ENCODE measurements around the gene OXSR1. TPM values are rescaled to one million over a fixed set of nuclear protein-coding genes. Genes with fewer than 3 reads are reported as not detected.

The OXSR1 gene
- total RNA-seq, 2 experiments from 2014 or later: 47.5 to 48.5 TPM

- Mint-ChIP-seq H3K36me3 (peaks cover 29% of the 10 kb centered on the region), H3K4me1 (ENCODE audit: low read depth) (peaks cover 51% of the 10 kb centered on the region), H3K4me3 (peak within 1 kb of the TSS; percentile 80), H3K27ac (peak within 1 kb of the TSS; percentile 93), H3K9me3 (no peaks in the 10 kb centered on the region), H3K27me3 (no peaks in the 10 kb centered on the region)
- CTCF ChIA-PET: interaction anchor here (1.1 to 2.8 kb wide), 6 partner anchors 25 to 208 kb away, joined by 3 to 15 read pairs (median 6); partner anchors contain the start of genes OXSR1 and XYLB
- POLR2A ChIA-PET: interaction anchor here (0.9 to 3.7 kb wide), 3 partner anchors 27 to 99 kb away, joined by 3 to 70 read pairs (median 12); partner anchors contain the start of genes DLEC1 and OXSR1
- peak; percentile 90 for DNase-seq
- intact Hi-C loops (cut with micrococcal nuclease): loop anchor here (5.0 kb wide), 1 partner anchor 344 kb away; no protein-coding TSS in a partner anchor
Observed at GRCh38 chr3:38138349-38139190, 26.8 kb upstream of the OXSR1 start, which contains the start of gene MYD88. MYD88 (plus strand) TSS chr3:38138661; CDS start chr3:38138701, 40 bp downstream.

GRCh38 chr3:38139191-38139590 is 26.1 kb upstream of the OXSR1 start:
- peak overlapping the region; percentile 80 for H3K4me3 Mint-ChIP-seq
- peaks cover 46% of the 10 kb centered on the region for H3K4me1 Mint-ChIP-seq (ENCODE audit: low read depth)
- H3K27ac Mint-ChIP-seq: peak overlapping the region; percentile 93
- no peak for DNase-seq
- no peaks in the 10 kb centered on the region for H3K9me3 Mint-ChIP-seq
- H3K27me3 Mint-ChIP-seq: no peaks in the 10 kb centered on the region
- peaks cover 26% of the 10 kb centered on the region for H3K36me3 Mint-ChIP-seq
- CTCF ChIA-PET: interaction anchor here (1.3 to 2.8 kb wide), 5 partner anchors 24 to 207 kb away, joined by 3 to 15 read pairs (median 7); partner anchors contain the start of genes OXSR1 and XYLB
- intact Hi-C loops (cut with micrococcal nuclease): loop anchor here (5.0 kb wide), 1 partner anchor 343 kb away; no protein-coding TSS in a partner anchor
- POLR2A ChIA-PET: interaction anchor here (0.9 to 3.7 kb wide), 2 partner anchors 26 to 100 kb away, joined by 3 to 70 read pairs; partner anchors contain the start of genes DLEC1 and OXSR1

DNA sequence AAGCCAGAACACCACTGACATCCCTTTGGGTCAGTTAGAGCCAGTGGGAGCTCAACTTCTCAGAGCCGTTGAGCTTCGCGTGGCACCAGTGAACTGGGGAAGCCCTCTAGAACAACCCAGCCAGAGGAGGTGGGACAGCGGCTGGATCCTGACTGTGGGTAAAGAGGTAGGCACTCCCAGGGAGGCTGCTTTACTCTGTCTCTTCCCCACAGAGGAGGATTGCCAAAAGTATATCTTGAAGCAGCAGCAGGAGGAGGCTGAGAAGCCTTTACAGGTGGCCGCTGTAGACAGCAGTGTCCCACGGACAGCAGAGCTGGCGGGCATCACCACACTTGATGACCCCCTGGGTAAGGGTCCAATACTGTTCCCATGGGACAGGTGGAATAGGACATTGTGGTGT is 25.7 kb upstream of the OXSR1 start:
- Mint-ChIP-seq H3K27ac (no peak overlapping the region), H3K27me3 (no peaks in the 10 kb centered on the region), H3K4me1 (ENCODE audit: low read depth) (peaks cover 43% of the 10 kb centered on the region), H3K36me3 (peaks cover 22% of the 10 kb centered on the region), H3K9me3 (no peaks in the 10 kb centered on the region), H3K4me3 (peak overlapping the region; percentile 80)
- no peak for DNase-seq
- POLR2A ChIA-PET: interaction anchor here (0.9 to 3.7 kb wide), 3 partner anchors 25 to 101 kb away, joined by 3 to 70 read pairs (median 9); partner anchors contain the start of genes DLEC1 and OXSR1
- intact Hi-C loops (cut with micrococcal nuclease): loop anchor here (5.0 kb wide), 1 partner anchor 343 kb away; no protein-coding TSS in a partner anchor
- CTCF ChIA-PET: interaction anchor here (1.3 to 2.8 kb wide), 4 partner anchors 24 to 207 kb away, joined by 3 to 11 read pairs (median 6); partner anchors contain the start of gene XYLB

DNA sequence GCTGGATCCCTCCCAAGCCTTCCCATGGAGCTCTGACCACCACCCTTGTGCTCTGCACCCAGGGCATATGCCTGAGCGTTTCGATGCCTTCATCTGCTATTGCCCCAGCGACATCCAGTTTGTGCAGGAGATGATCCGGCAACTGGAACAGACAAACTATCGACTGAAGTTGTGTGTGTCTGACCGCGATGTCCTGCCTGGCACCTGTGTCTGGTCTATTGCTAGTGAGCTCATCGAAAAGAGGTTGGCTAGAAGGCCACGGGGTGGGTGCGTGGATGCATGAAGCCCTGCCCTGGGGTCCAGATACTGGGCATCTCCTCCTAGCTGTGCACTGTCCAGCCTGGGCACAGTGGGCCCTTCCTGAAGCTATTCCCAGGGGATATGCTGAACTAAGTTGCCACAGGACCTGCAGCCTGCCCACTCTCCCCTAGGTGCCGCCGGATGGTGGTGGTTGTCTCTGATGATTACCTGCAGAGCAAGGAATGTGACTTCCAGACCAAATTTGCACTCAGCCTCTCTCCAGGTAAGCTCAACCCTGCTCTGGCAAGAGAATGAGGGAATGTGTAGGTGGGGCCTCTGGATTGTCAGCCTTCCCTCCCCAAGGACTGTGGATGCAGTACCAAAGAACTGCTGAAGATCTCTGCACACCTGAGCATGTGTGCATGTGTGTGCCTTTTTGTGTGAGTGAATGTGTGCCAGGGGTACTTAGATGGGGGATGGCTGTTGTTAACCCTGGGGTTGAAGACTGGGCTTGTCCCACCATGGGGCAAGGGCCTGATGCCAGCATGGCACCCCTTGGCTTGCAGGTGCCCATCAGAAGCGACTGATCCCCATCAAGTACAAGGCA is 24.8 kb upstream of the OXSR1 start:
- no peak for DNase-seq
- peak overlapping the region; percentile 8 for H3K4me3 Mint-ChIP-seq
- H3K4me1 Mint-ChIP-seq (ENCODE audit: low read depth): peaks cover 35% of the 10 kb centered on the region
- H3K27me3 Mint-ChIP-seq: no peaks in the 10 kb centered on the region
- intact Hi-C loops (cut with micrococcal nuclease): no loop called here
- H3K9me3 Mint-ChIP-seq: peaks cover 3% of the 10 kb centered on the region
- no peak overlapping the region for H3K27ac Mint-ChIP-seq
- ChIA-PET CTCF (interaction anchor here (1.4 to 2.2 kb wide), 3 partner anchors 22 to 206 kb away, joined by 3 to 7 read pairs (median 6); partner anchors contain the start of gene XYLB), POLR2A (interaction anchor here (1.0 kb wide), 1 partner anchor 25 kb away, joined by 9 read pairs; the partner anchor contains the start of gene OXSR1)
- peaks cover 17% of the 10 kb centered on the region for H3K36me3 Mint-ChIP-seq

- Mint-ChIP-seq H3K9me3 (peaks cover 10% of the 10 kb centered on the region), H3K27me3 (no peaks in the 10 kb centered on the region), H3K4me3 (no peak overlapping the region)
Observed at GRCh38 chr3:38141173-38141951, 24.0 kb upstream of the OXSR1 start.

GRCh38 chr3:38141952-38142273 is 23.4 kb upstream of the OXSR1 start:
- H3K4me1 Mint-ChIP-seq (ENCODE audit: low read depth): peaks cover 32% of the 10 kb centered on the region
- peaks cover 14% of the 10 kb centered on the region for H3K9me3 Mint-ChIP-seq
- peaks cover 17% of the 10 kb centered on the region for H3K36me3 Mint-ChIP-seq
- H3K27me3 Mint-ChIP-seq: no peaks in the 10 kb centered on the region
- ChIA-PET POLR2A (interaction anchor here (1.7 kb wide), 1 partner anchor 22 kb away, joined by 10 read pairs; the partner anchor contains the start of gene OXSR1), CTCF (interaction anchor here (1.0 to 1.6 kb wide), 4 partner anchors 23 to 205 kb away, joined by 3 to 5 read pairs (median 4); partner anchors contain the start of gene XYLB)
- intact Hi-C loops (cut with micrococcal nuclease): no loop called here
- no peak overlapping the region for H3K4me3 Mint-ChIP-seq
- DNase-seq: no peak
- no peak overlapping the region for H3K27ac Mint-ChIP-seq

More at GRCh38 chr3:38141173-38141951, 24.0 kb upstream of the OXSR1 start:
- ChIA-PET CTCF (interaction anchor here (1.0 to 2.2 kb wide), 5 partner anchors 22 to 206 kb away, joined by 3 to 6 read pairs (median 4); partner anchors contain the start of gene XYLB), POLR2A (interaction anchor here (1.7 kb wide), 1 partner anchor 23 kb away, joined by 10 read pairs; the partner anchor contains the start of gene OXSR1)
- Mint-ChIP-seq H3K4me1 (ENCODE audit: low read depth) (peaks cover 32% of the 10 kb centered on the region), H3K36me3 (peaks cover 15% of the 10 kb centered on the region), H3K27ac (no peak overlapping the region)
- DNase-seq: no peak
- intact Hi-C loops (cut with micrococcal nuclease): no loop called here

- no peaks in the 10 kb centered on the region for H3K27me3 Mint-ChIP-seq
- peaks cover 16% of the 10 kb centered on the region for H3K36me3 Mint-ChIP-seq
- ChIA-PET POLR2A (interaction anchor here (1.7 kb wide), 1 partner anchor 21 kb away, joined by 10 read pairs; the partner anchor contains the start of gene OXSR1), CTCF (interaction anchor here (1.6 kb wide), 1 partner anchor 139 kb away, joined by 4 read pairs; no protein-coding TSS in a partner anchor)
- peaks cover 25% of the 10 kb centered on the region for H3K4me1 Mint-ChIP-seq (ENCODE audit: low read depth)
- H3K4me3 Mint-ChIP-seq: no peak overlapping the region
- no peak overlapping the region for H3K27ac Mint-ChIP-seq
- H3K9me3 Mint-ChIP-seq: peaks cover 23% of the 10 kb centered on the region
- DNase-seq: no peak
- intact Hi-C loops (cut with micrococcal nuclease): no loop called here
Observed at GRCh38 chr3:38142959-38143358, 22.4 kb upstream of the OXSR1 start.

GRCh38 chr3:38143511-38143910 is 21.8 kb upstream of the OXSR1 start:
- Mint-ChIP-seq H3K4me1 (ENCODE audit: low read depth) (peaks cover 21% of the 10 kb centered on the region), H3K4me3 (no peak overlapping the region), H3K27ac (no peak overlapping the region), H3K36me3 (peaks cover 16% of the 10 kb centered on the region), H3K9me3 (peaks cover 23% of the 10 kb centered on the region), H3K27me3 (no peaks in the 10 kb centered on the region)
- POLR2A ChIA-PET: no interaction called here
- CTCF ChIA-PET: interaction anchor here (1.6 kb wide), 1 partner anchor 140 kb away, joined by 4 read pairs; no protein-coding TSS in a partner anchor
- intact Hi-C loops (cut with micrococcal nuclease): no loop called here
- DNase-seq: no peak

DNA sequence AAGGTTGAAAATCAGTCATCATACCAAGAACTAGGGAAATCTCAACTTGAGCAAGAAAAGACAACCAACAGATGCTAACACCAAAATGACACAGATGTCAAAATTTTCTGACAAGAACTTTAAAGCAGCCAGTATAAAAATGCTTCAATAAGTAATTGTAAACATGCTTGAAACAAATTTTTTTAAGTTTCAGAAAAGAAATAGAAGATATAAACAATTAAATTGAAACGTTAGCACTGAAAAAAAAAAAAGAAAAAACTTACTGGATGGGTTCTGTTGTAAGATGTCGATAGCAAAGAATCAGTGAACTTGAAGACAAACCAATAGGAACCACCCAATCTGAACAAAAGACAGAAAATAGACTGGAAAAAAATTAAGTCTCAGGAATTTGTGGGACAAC is 18.8 kb upstream of the OXSR1 start:
- Mint-ChIP-seq H3K36me3 (peaks cover 13% of the 10 kb centered on the region), H3K4me3 (no peak overlapping the region), H3K4me1 (ENCODE audit: low read depth) (peaks cover 12% of the 10 kb centered on the region), H3K27ac (no peak overlapping the region), H3K9me3 (peaks cover 23% of the 10 kb centered on the region), H3K27me3 (no peaks in the 10 kb centered on the region)
- no peak for DNase-seq
- CTCF ChIA-PET: no interaction called here
- POLR2A ChIA-PET: no interaction called here
- intact Hi-C loops (cut with micrococcal nuclease): no loop called here

GRCh38 chr3:38147421-38147820 is 17.9 kb upstream of the OXSR1 start:
- Mint-ChIP-seq H3K27me3 (no peaks in the 10 kb centered on the region), H3K4me1 (ENCODE audit: low read depth) (peaks cover 14% of the 10 kb centered on the region), H3K36me3 (peaks cover 4% of the 10 kb centered on the region), H3K27ac (no peak overlapping the region), H3K4me3 (no peak overlapping the region), H3K9me3 (peaks cover 23% of the 10 kb centered on the region)
- ChIA-PET POLR2A (no interaction called here), CTCF (no interaction called here)
- no peak for DNase-seq
- intact Hi-C loops (cut with micrococcal nuclease): no loop called here

Measured in activated CD4-positive, alpha-beta memory T cell treated with anti-CD3 and anti-CD28 coated beads for 36 hours (primary cell).